Measurements from ENCODE around the gene PRR13.

PRR13 gene

DNA sequence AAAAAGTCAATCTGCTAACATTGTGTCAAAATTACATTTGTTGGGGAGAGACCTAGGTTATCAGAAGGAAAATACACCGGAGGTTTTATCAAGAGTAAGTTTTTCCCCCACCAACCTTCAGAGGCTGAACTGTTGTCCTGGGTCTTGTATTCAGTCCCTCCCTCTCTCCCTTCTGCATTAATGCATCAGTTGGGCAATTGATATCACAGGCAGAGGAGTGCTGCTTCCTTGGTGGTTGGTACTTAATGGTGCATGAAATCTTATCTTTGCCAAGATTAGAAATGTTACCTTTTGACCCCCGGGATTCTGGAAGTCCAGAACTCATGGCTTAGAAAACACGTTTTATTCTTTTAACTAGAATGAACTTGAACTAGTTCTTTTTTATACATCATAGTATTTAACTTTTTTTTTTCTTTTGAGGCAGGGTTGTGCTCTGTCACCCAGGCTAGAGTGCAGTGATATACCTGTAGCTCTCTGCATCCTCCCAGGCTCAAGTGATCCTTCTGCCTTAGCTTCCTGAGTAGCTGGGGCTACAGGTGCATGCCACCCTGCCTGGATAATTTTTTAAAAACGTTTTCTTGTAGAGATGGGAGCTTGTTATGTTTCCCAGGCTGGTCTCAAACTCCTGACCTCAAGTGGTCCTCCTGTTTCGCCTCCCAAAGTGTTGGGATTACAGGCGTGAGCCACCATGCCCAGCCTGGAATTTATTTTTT is 15.3 kb downstream of the PRR13 start:
- peaks cover 47 to 78% of the 10 kb centered on the region in 2 donors for H3K36me3 ChIP-seq (ENCODE audit: control insufficient read depth in 1 of 2, insufficient read depth in 2 of 2, low read length in 2 of 2)
- no peaks in the 10 kb centered on the region for H3K9me3 ChIP-seq (ENCODE audit: control insufficient read depth in 1 of 2, low read length in 2 of 2)
- no peak overlapping the region for H3K4me3 ChIP-seq (ENCODE audit: low read depth in 1 of 2, low read length in 2 of 2)
- no peak overlapping the region for H3K27ac ChIP-seq (ENCODE audit: low read depth, low read length)
- no peak overlapping the region for H3K9ac ChIP-seq (ENCODE audit: low read depth in 1 of 2, low read length in 2 of 2)
- peaks cover 26 to 28% of the 10 kb centered on the region in 2 donors for H3K4me1 ChIP-seq (ENCODE audit: control insufficient read depth in 1 of 2, insufficient read depth in 2 of 2, low read length in 2 of 2)
- no peaks in the 10 kb centered on the region for H3K27me3 ChIP-seq (ENCODE audit: control insufficient read depth in 1 of 2, insufficient read depth in 2 of 2, low read length in 2 of 2)

DNA sequence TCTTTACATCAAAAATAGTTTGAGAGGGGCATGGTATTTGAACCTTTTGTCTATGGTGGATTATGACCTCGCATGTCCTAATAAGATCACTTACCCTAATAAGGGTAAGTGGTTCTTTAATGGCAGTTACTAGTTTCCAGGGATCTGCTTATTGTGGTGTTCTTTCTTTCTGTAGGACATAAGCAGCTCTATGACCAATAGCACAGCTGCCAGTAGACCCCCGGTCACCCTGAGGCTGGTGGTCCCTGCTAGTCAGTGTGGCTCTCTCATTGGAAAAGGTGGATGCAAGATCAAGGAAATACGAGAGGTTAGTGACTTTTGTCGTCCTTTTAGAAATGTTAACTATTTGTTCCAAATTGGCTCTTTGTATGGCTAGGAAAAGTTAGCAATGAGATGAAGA is 17.6 kb downstream of the PRR13 start:
- H3K36me3 ChIP-seq (ENCODE audit: control insufficient read depth in 1 of 2, insufficient read depth in 2 of 2, low read length in 2 of 2) = peaks cover 69 to 99% of the 10 kb centered on the region in 2 donors

DNA sequence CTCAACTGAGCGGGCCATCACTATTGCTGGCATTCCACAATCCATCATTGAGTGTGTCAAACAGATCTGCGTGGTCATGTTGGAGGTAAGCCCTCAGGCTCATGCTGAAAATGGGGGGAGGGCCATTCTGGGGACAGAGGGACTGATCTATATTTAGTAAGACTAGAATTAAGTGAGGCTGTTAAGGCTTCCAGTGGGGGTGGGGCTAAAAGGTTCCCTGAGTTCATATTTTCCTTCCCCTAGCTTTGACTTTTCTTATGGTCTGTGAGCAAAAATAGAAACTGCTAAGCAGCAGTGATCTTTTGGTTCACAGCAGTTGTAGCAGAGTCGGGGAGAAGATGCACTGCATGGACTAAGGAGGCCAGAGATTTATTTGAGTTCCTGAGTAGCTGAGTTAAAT is 19.5 kb downstream of the PRR13 start:
- Histone ChIP-seq H3K27ac (ENCODE audit: low read depth, low read length) (no peak overlapping the region), H3K9me3 (ENCODE audit: control insufficient read depth in 1 of 2, low read length in 2 of 2) (no peaks in the 10 kb centered on the region), H3K4me1 (ENCODE audit: control insufficient read depth in 1 of 2, insufficient read depth in 2 of 2, low read length in 2 of 2) (peaks cover 6 to 11% of the 10 kb centered on the region in 2 donors), H3K27me3 (ENCODE audit: control insufficient read depth in 1 of 2, insufficient read depth in 2 of 2, low read length in 2 of 2) (no peaks in the 10 kb centered on the region), H3K4me3 (ENCODE audit: low read depth in 1 of 2, low read length in 2 of 2) (no peak overlapping the region), H3K36me3 (ENCODE audit: control insufficient read depth in 1 of 2, insufficient read depth in 2 of 2, low read length in 2 of 2) (peaks cover 77 to 98% of the 10 kb centered on the region in 2 donors), H3K9ac (ENCODE audit: low read depth in 1 of 2, low read length in 2 of 2) (no peak overlapping the region)

More for the DNA sequence above, 17.6 kb downstream of the PRR13 start:
- Histone ChIP-seq H3K27me3 (ENCODE audit: control insufficient read depth in 1 of 2, insufficient read depth in 2 of 2, low read length in 2 of 2) (no peaks in the 10 kb centered on the region), H3K27ac (ENCODE audit: low read depth, low read length) (no peak overlapping the region), H3K4me1 (ENCODE audit: control insufficient read depth in 1 of 2, insufficient read depth in 2 of 2, low read length in 2 of 2) (peaks cover 14 to 17% of the 10 kb centered on the region in 2 donors), H3K4me3 (ENCODE audit: low read depth in 1 of 2, low read length in 2 of 2) (no peak overlapping the region), H3K9ac (ENCODE audit: low read depth in 1 of 2, low read length in 2 of 2) (no peak overlapping the region), H3K9me3 (ENCODE audit: control insufficient read depth in 1 of 2, low read length in 2 of 2) (no peaks in the 10 kb centered on the region)

DNA sequence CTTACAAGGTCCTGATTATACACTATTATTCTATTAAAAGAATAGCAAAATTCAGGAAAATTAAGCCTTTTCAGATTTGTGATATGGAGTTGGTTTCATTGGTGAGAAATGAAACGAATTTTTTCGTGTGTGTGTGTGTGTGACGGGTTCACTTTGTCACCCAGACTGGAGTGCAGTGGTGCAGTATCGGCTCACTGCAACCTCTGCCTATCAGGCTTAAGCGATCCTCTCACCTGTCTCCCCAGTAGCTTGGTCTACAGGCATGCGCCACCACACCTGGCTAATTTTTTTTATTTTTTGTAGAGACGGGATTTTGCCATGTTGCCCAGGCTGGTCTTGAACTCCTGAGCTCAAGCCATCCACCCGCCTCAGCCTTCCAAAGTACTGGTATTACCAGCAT is 20.1 kb downstream of the PRR13 start:
- H3K9me3 ChIP-seq (ENCODE audit: control insufficient read depth in 1 of 2, low read length in 2 of 2) = no peaks in the 10 kb centered on the region
- no peak overlapping the region for H3K27ac ChIP-seq (ENCODE audit: low read depth, low read length)
- H3K36me3 ChIP-seq (ENCODE audit: control insufficient read depth in 1 of 2, insufficient read depth in 2 of 2, low read length in 2 of 2) = peaks cover 78 to 99% of the 10 kb centered on the region in 2 donors
- H3K4me1 ChIP-seq (ENCODE audit: control insufficient read depth in 1 of 2, insufficient read depth in 2 of 2, low read length in 2 of 2) = peaks cover 2 to 7% of the 10 kb centered on the region in 2 donors
- no peak overlapping the region for H3K4me3 ChIP-seq (ENCODE audit: low read depth in 1 of 2, low read length in 2 of 2)
- H3K27me3 ChIP-seq (ENCODE audit: control insufficient read depth in 1 of 2, insufficient read depth in 2 of 2, low read length in 2 of 2) = no peaks in the 10 kb centered on the region
- no peak overlapping the region for H3K9ac ChIP-seq (ENCODE audit: low read depth in 1 of 2, low read length in 2 of 2)

DNA sequence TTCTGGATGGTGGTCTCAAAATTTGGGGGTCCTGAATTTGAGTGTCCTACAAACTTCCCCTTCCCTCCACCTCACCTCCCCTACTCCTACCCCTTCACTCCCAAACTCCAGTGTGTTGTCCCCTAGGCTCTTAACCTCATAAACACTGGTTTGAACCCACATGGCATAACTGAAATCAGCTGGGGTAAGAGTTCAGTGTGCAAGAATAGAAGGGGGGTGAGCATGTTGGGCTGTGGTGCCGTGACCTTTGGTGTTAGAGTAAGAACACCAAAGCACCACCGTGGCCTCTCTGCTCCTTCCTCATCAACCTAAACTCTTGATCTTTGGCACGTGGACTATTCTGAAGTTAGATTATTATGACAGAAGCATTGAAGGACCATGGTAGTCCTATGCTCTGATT is 21.4 kb downstream of the PRR13 start:
- H3K9ac ChIP-seq (ENCODE audit: low read depth in 1 of 2, low read length in 2 of 2) = no peak overlapping the region
- peaks cover 89 to 99% of the 10 kb centered on the region in 2 donors for H3K36me3 ChIP-seq (ENCODE audit: control insufficient read depth in 1 of 2, insufficient read depth in 2 of 2, low read length in 2 of 2)
- no peaks in the 10 kb centered on the region for H3K9me3 ChIP-seq (ENCODE audit: control insufficient read depth in 1 of 2, low read length in 2 of 2)
- H3K4me3 ChIP-seq (ENCODE audit: low read depth in 1 of 2, low read length in 2 of 2) = no peak overlapping the region
- no peaks in the 10 kb centered on the region for H3K27me3 ChIP-seq (ENCODE audit: control insufficient read depth in 1 of 2, insufficient read depth in 2 of 2, low read length in 2 of 2)
- H3K27ac ChIP-seq (ENCODE audit: low read depth, low read length) = no peak overlapping the region
- peaks cover 0 to 5% of the 10 kb centered on the region in 2 donors for H3K4me1 ChIP-seq (ENCODE audit: control insufficient read depth in 1 of 2, insufficient read depth in 2 of 2, low read length in 2 of 2)

DNA sequence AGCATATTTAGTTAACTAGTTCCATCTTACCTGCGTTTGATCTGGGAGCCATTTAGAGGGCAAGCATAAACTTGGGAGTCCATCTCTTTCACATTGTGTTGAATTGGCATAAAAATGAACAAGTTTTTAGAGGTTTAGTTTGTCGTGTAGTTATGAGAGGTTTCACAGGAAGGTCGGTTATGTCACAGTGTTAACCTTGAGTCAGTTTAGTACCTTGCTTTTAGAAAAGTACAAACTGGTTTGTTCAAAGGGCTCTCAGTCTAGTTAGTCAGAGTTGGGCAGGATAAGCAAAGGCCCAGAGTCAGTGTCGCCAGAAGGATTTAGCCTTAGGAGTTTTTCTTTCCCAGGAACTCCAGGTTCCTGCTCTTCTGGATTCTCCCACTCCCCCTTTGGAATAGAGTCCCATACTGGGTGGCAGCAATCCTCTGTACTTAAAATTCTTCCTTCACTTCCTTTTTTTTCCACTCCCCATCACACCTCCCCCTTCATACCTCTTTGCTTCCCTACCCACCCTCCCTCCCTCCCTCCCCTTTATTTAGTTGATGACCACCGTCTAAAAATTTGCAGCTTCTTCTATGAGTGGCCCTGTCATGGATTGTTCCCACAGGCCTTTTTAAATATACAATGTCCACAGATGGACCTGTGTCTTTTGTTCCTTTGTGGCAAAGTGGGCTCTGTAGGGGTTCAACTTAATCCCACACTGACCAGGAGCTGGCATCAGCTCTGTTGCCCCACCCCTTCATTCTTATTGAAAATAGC is 22.4 kb downstream of the PRR13 start:
- H3K9me3 ChIP-seq (ENCODE audit: control insufficient read depth in 1 of 2, low read length in 2 of 2) = no peaks in the 10 kb centered on the region
- no peak overlapping the region for H3K4me3 ChIP-seq (ENCODE audit: low read depth in 1 of 2, low read length in 2 of 2)
- no peak overlapping the region for H3K9ac ChIP-seq (ENCODE audit: low read depth in 1 of 2, low read length in 2 of 2)
- H3K4me1 ChIP-seq (ENCODE audit: control insufficient read depth in 1 of 2, insufficient read depth in 2 of 2, low read length in 2 of 2) = peaks cover 0 to 5% of the 10 kb centered on the region in 2 donors
- H3K27me3 ChIP-seq (ENCODE audit: control insufficient read depth in 1 of 2, insufficient read depth in 2 of 2, low read length in 2 of 2) = no peaks in the 10 kb centered on the region
- peaks cover 93 to 99% of the 10 kb centered on the region in 2 donors for H3K36me3 ChIP-seq (ENCODE audit: control insufficient read depth in 1 of 2, insufficient read depth in 2 of 2, low read length in 2 of 2)
- H3K27ac ChIP-seq (ENCODE audit: low read depth, low read length) = no peak overlapping the region

DNA sequence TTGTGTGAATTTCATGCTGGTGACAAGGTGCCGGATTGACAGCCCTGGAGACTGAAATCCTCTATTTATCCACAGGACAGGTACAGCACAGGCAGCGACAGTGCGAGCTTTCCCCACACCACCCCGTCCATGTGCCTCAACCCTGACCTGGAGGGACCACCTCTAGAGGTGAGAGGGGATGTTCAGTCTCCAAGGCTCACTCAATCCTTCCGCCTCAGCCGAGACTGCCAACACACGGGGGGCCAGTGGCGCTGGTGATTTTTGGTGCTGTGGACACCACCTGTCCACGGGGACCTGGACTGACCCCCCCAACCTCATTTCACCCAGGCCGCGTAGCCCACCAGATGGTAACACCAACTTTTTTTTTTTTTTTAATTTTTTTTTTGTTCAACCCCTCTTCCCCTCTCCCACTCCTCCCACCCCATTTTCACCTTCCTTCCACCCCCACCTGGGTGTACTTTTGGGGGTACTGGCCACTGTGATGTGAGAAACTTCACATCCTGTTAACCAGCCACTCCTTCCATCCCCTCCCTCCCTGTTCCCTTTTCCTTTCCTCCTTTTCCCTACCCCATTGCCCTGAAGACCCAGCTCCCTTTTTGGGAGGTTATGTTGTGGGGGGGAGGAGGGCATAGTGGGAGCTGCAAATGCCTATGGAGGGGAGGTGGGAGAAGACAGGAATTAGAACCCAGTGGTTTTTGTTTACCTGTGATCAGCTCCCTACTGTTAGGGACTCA is 23.3 kb downstream of the PRR13 start:
- Histone ChIP-seq H3K27ac (ENCODE audit: low read depth, low read length) (no peak overlapping the region), H3K36me3 (ENCODE audit: control insufficient read depth in 1 of 2, insufficient read depth in 2 of 2, low read length in 2 of 2) (peaks cover 86 to 97% of the 10 kb centered on the region in 2 donors), H3K4me1 (ENCODE audit: control insufficient read depth in 1 of 2, insufficient read depth in 2 of 2, low read length in 2 of 2) (peaks cover 0 to 5% of the 10 kb centered on the region in 2 donors), H3K27me3 (ENCODE audit: control insufficient read depth in 1 of 2, insufficient read depth in 2 of 2, low read length in 2 of 2) (no peaks in the 10 kb centered on the region), H3K9ac (ENCODE audit: low read depth in 1 of 2, low read length in 2 of 2) (no peak overlapping the region), H3K4me3 (ENCODE audit: low read depth in 1 of 2, low read length in 2 of 2) (no peak overlapping the region), H3K9me3 (ENCODE audit: control insufficient read depth in 1 of 2, low read length in 2 of 2) (no peaks in the 10 kb centered on the region)

DNA sequence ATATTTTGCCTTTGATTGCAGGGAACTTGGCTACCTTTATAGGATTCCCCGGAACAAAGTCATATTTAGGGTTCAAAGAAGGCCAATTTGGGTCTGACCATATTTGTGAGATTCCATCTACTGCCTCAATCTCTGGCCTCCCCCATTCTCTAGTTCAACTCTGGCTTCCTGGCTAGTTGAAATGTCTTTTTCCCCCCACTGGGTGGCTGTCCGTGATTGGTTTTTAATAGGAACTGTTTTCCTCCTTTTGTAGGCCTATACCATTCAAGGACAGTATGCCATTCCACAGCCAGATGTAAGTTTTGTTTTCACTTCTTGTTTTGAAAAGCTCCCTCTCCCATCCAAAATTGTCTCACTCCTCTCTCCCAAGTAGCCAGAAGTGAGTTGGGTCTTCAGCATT is 24.1 kb downstream of the PRR13 start:
- Histone ChIP-seq H3K9me3 (ENCODE audit: control insufficient read depth in 1 of 2, low read length in 2 of 2) (no peaks in the 10 kb centered on the region), H3K36me3 (ENCODE audit: control insufficient read depth in 1 of 2, insufficient read depth in 2 of 2, low read length in 2 of 2) (peaks cover 78 to 97% of the 10 kb centered on the region in 2 donors), H3K27me3 (ENCODE audit: control insufficient read depth in 1 of 2, insufficient read depth in 2 of 2, low read length in 2 of 2) (no peaks in the 10 kb centered on the region), H3K4me3 (ENCODE audit: low read depth in 1 of 2, low read length in 2 of 2) (no peak overlapping the region), H3K9ac (ENCODE audit: low read depth in 1 of 2, low read length in 2 of 2) (no peak overlapping the region), H3K4me1 (ENCODE audit: control insufficient read depth in 1 of 2, insufficient read depth in 2 of 2, low read length in 2 of 2) (peaks cover 0 to 8% of the 10 kb centered on the region in 2 donors), H3K27ac (ENCODE audit: low read depth, low read length) (no peak overlapping the region)

DNA sequence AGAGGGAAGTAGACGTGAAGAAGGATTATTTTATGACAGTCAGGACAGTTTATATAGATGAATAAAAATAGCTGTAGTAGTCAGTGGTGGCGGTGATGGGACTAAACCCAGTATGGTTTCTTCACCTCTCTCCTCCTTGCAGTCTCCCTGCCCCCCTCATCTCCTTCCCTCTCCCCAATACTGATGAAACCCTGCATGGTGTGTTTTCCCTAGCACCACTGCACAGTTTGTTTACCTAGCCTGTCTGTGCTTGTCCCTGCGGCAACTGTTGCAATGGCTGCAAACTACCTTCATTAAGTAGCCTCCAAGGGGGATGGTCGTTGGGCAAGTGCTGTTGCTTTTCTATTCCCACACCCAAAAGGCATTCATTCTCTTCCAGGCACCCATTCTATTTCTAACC is 25.1 kb downstream of the PRR13 start:
- H3K27ac ChIP-seq (ENCODE audit: low read depth, low read length) = no peak overlapping the region
- peaks cover 73 to 96% of the 10 kb centered on the region in 2 donors for H3K36me3 ChIP-seq (ENCODE audit: control insufficient read depth in 1 of 2, insufficient read depth in 2 of 2, low read length in 2 of 2)
- H3K9ac ChIP-seq (ENCODE audit: low read depth in 1 of 2, low read length in 2 of 2) = no peak overlapping the region
- no peak overlapping the region for H3K4me3 ChIP-seq (ENCODE audit: low read depth in 1 of 2, low read length in 2 of 2)
- H3K4me1 ChIP-seq (ENCODE audit: control insufficient read depth in 1 of 2, insufficient read depth in 2 of 2, low read length in 2 of 2) = peaks cover 0 to 8% of the 10 kb centered on the region in 2 donors
- no peaks in the 10 kb centered on the region for H3K9me3 ChIP-seq (ENCODE audit: control insufficient read depth in 1 of 2, low read length in 2 of 2)
- H3K27me3 ChIP-seq (ENCODE audit: control insufficient read depth in 1 of 2, insufficient read depth in 2 of 2, low read length in 2 of 2) = no peaks in the 10 kb centered on the region

DNA sequence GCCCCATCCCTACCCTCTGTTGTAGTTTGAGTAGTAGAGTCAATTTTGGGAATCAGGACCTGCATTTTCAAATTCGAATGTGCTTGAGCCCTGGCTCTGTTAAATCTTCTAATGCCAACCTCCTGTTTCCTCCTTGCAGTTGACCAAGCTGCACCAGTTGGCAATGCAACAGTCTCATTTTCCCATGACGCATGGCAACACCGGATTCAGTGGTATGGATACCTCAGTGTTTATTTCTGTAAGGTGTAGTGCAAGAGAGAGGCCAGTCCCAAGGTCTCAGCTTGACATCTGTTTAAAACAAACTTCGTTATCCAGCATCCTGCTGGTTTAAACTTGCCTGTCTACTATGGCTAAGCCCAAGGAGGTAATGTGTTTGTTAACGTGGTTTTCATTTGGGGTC is 25.5 kb downstream of the PRR13 start:
- H3K4me3 ChIP-seq (ENCODE audit: low read depth in 1 of 2, low read length in 2 of 2) = no peak overlapping the region
- H3K27me3 ChIP-seq (ENCODE audit: control insufficient read depth in 1 of 2, insufficient read depth in 2 of 2, low read length in 2 of 2) = no peaks in the 10 kb centered on the region
- H3K27ac ChIP-seq (ENCODE audit: low read depth, low read length) = no peak overlapping the region
- no peak overlapping the region for H3K9ac ChIP-seq (ENCODE audit: low read depth in 1 of 2, low read length in 2 of 2)
- peaks cover 73 to 96% of the 10 kb centered on the region in 2 donors for H3K36me3 ChIP-seq (ENCODE audit: control insufficient read depth in 1 of 2, insufficient read depth in 2 of 2, low read length in 2 of 2)
- H3K4me1 ChIP-seq (ENCODE audit: control insufficient read depth in 1 of 2, insufficient read depth in 2 of 2, low read length in 2 of 2) = peaks cover 0 to 8% of the 10 kb centered on the region in 2 donors
- no peaks in the 10 kb centered on the region for H3K9me3 ChIP-seq (ENCODE audit: control insufficient read depth in 1 of 2, low read length in 2 of 2)

Measured in duodenal mucosa (tissue), 2 donors.